HEK293 (cell line): Measurements from ENCODE around the gene SLC25A25.

Source experiments
- ATF2 ChIP-seq: fragments of 450-650 bp; formaldehyde crosslinking; IDR thresholded peaks from 2 replicates; pipeline ENCODE4 v1.5.1; 2016; ENCODE audit warnings: missing biosample characterization, missing genetic modification characterization, low read depth
- FEZF1 ChIP-seq: fragments of 450-650 bp; formaldehyde crosslinking; IDR thresholded peaks from 2 replicates; pipeline ENCODE4 v1.5.1; 2016; ENCODE audit warnings: missing biosample characterization, missing genetic modification characterization
- GLIS1 ChIP-seq: fragments of 450-650 bp; formaldehyde crosslinking; IDR thresholded peaks from 2 replicates; pipeline ENCODE4 v1.5.1; 2016; ENCODE audit warnings: missing biosample characterization, missing genetic modification characterization
- IKZF3 ChIP-seq: fragments of 450-650 bp; IDR thresholded peaks from 2 replicates; pipeline ENCODE4 v1.5.0; 2018; ENCODE audit warnings: missing biosample characterization, mild to moderate bottlenecking, missing genetic modification characterization, moderate library complexity
- KLF10 ChIP-seq: fragments of 450-650 bp; IDR thresholded peaks from 2 replicates; pipeline ENCODE4 v1.5.1; 2018; ENCODE audit warnings: missing biosample characterization, mild to moderate bottlenecking, missing genetic modification characterization
- MYNN ChIP-seq: fragments of 450-650 bp; formaldehyde crosslinking; IDR thresholded peaks from 2 replicates; pipeline ENCODE4 v1.5.1; 2016; ENCODE audit warnings: missing biosample characterization, missing genetic modification characterization, borderline replicate concordance
- OSR2 ChIP-seq: fragments of 450-650 bp; formaldehyde crosslinking; IDR thresholded peaks from 2 replicates; pipeline ENCODE4 v1.5.1; 2016; ENCODE audit warnings: missing biosample characterization, missing genetic modification characterization
- SCRT2 ChIP-seq: fragments of 450-650 bp; formaldehyde crosslinking; IDR thresholded peaks from 2 replicates; pipeline ENCODE4 v1.5.1; 2016; ENCODE audit warnings: missing biosample characterization, missing genetic modification characterization
- SP3 ChIP-seq: fragments of 450-650 bp; formaldehyde crosslinking; IDR thresholded peaks from 2 replicates; pipeline ENCODE4 v1.5.1; 2016; ENCODE audit warnings: missing biosample characterization, missing genetic modification characterization
- ZBTB1 ChIP-seq: fragments of 450-650 bp; formaldehyde crosslinking; IDR thresholded peaks from 2 replicates; pipeline ENCODE4 v1.5.1; 2016; ENCODE audit warnings: missing biosample characterization, missing genetic modification characterization
- ZBTB20 ChIP-seq: fragments of 450-650 bp; formaldehyde crosslinking; IDR thresholded peaks from 2 replicates; pipeline ENCODE4 v1.5.1; 2016; ENCODE audit warnings: missing biosample characterization, missing genetic modification characterization
- ZBTB48 ChIP-seq: fragments of 450-650 bp; formaldehyde crosslinking; IDR thresholded peaks from 2 replicates; pipeline ENCODE4 v1.5.1; 2016; ENCODE audit warnings: missing biosample characterization, missing genetic modification characterization
- ZEB2 ChIP-seq: fragments of 450-650 bp; formaldehyde crosslinking; IDR thresholded peaks from 2 replicates; pipeline ENCODE4 v1.5.1; 2016; ENCODE audit warnings: missing biosample characterization, missing genetic modification characterization
- ZFHX2 ChIP-seq: fragments of 450-650 bp; formaldehyde crosslinking; conservative IDR thresholded peaks from 2 replicates; pipeline ENCODE4 v1.5.1; 2016; ENCODE audit warnings: missing biosample characterization, missing genetic modification characterization
- ZIC2 ChIP-seq: fragments of 450-650 bp; formaldehyde crosslinking; IDR thresholded peaks from 2 replicates; pipeline ENCODE4 v1.5.1; 2016; ENCODE audit warnings: missing biosample characterization, missing genetic modification characterization
- ZNF146 ChIP-seq: fragments of 450-650 bp; formaldehyde crosslinking; IDR thresholded peaks from 2 replicates; pipeline ENCODE4 v1.5.1; 2016; ENCODE audit warnings: missing biosample characterization, missing genetic modification characterization
- ZNF223 ChIP-seq: fragments of 450-650 bp; formaldehyde crosslinking; IDR thresholded peaks from 2 replicates; pipeline ENCODE4 v1.5.1; 2016; ENCODE audit warnings: missing biosample characterization, missing genetic modification characterization
- ZNF26 ChIP-seq: fragments of 450-650 bp; formaldehyde crosslinking; IDR thresholded peaks from 2 replicates; pipeline ENCODE4 v1.5.1; 2016; ENCODE audit warnings: missing biosample characterization, missing genetic modification characterization
- ZNF274 ChIP-seq, 2 experiments: fragments of 200-500 bp in 1 of 2; fragments of 450-650 bp in 1 of 2; sonication (Bioruptor generic) in 1 of 2; formaldehyde crosslinking in 1 of 2; IDR thresholded peaks; 2 replicates each; pipeline versions ENCODE4 v1.5.1 to v1.6.1; 2014 to 2016; ENCODE audit warnings: borderline replicate concordance in 1 of 2, inconsistent platforms in 1 of 2, low read length in 1 of 2, missing biosample characterization in 1 of 2, missing genetic modification characterization in 1 of 2
- ZNF366 ChIP-seq: fragments of 450-650 bp; formaldehyde crosslinking; conservative IDR thresholded peaks from 2 replicates; pipeline ENCODE4 v1.5.1; 2016; ENCODE audit warnings: missing biosample characterization, missing genetic modification characterization
- ZNF394 ChIP-seq: fragments of 450-650 bp; formaldehyde crosslinking; IDR thresholded peaks from 2 replicates; pipeline ENCODE4 v1.5.1; 2016; ENCODE audit warnings: missing biosample characterization, missing genetic modification characterization, mild to moderate bottlenecking, moderate library complexity, borderline replicate concordance
- ZNF549 ChIP-seq: fragments of 450-650 bp; IDR thresholded peaks from 2 replicates; pipeline ENCODE4 v1.5.1; 2018; ENCODE audit warnings: missing biosample characterization, missing genetic modification characterization, mild to moderate bottlenecking, inconsistent platforms, moderate library complexity
- ZNF621 ChIP-seq: fragments of 450-650 bp; formaldehyde crosslinking; IDR thresholded peaks from 2 replicates; pipeline ENCODE4 v1.5.1; 2017; ENCODE audit warnings: missing biosample characterization, missing genetic modification characterization
- ZNF707 ChIP-seq: fragments of 450-650 bp; formaldehyde crosslinking; IDR thresholded peaks from 2 replicates; pipeline ENCODE4 v1.5.1; 2016; ENCODE audit warnings: missing biosample characterization, missing genetic modification characterization
- ZNF792 ChIP-seq: fragments of 450-650 bp; formaldehyde crosslinking; IDR thresholded peaks from 2 replicates; pipeline ENCODE4 v1.5.1; 2016; ENCODE audit warnings: missing biosample characterization, missing genetic modification characterization

Gene SLC25A25

GRCh38 chr9:128098297-128099230 is 30.5 kb downstream of the SLC25A25 start (continued):
- TF ChIP-seq GLIS1 (tag by site-specific recombination) (peak; percentile 15), FEZF1 (peak; percentile 40; the same call in 1 of the 2 replicates), ZNF26 (tag by site-specific recombination) (no peak), ZFHX2 (tag by site-specific recombination) (peak; percentile 47), ZNF394 (tag by site-specific recombination) (0 out of 2 replicates have a peak, but pooled peaks have one; percentile 39), ZNF707 (tag by site-specific recombination) (no peak), KLF10 (tag by site-specific recombination) (peak; percentile 96), ZIC2 (tag by site-specific recombination) (peak; percentile 67), ZBTB48 (tag by site-specific recombination) (peak; percentile 81), MYNN (no peak), ZNF274 (IDR thresholded peaks at IDR 0.05; ENCODE audit: low read length) (no peak), ZNF274 (tag by site-specific recombination; IDR thresholded peaks at IDR 0.05; ENCODE audit: borderline replicate concordance) (no peak), ZNF366 (tag by site-specific recombination) (0 out of 2 replicates have a peak, but pooled peaks have one; percentile 18), ZNF792 (tag by site-specific recombination) (no peak), ZNF223 (tag by site-specific recombination) (no peak), ZNF549 (tag by site-specific recombination) (no peak), IKZF3 (tag by site-specific recombination) (peak; percentile 87), ZNF621 (tag by site-specific recombination) (no peak), ZEB2 (tag by site-specific recombination) (peak; percentile 70), SP3 (tag by site-specific recombination) (peak; percentile 50), OSR2 (tag by site-specific recombination) (peak; percentile 57), ZBTB1 (no peak), ZNF146 (tag by site-specific recombination) (no peak), ZBTB20 (tag by site-specific recombination) (peak; percentile 57; the same call in 1 of the 2 replicates), SCRT2 (tag by site-specific recombination) (peak; percentile 83; the same call in 1 of the 2 replicates), ATF2 (tag by site-specific recombination) (peak; percentile 98)
